Panc1 (cell line): ENCODE measurements around the gene GALNTL6.

Source experiments
- POLR2AphosphoS5 ChIP-seq: IDR thresholded peaks from 2 replicates; pipeline ENCODE4 v1.6.1; 2012; ENCODE audit warnings: mild to moderate bottlenecking, low read depth, low read length, moderate library complexity
- TF ChIP-seq, protein P1 (sequence below): fragments of 450-650 bp; IDR thresholded peaks from 2 replicates; pipeline ENCODE4 v1.5.1; 2017; ENCODE audit warnings: mild to moderate bottlenecking

DNA sequence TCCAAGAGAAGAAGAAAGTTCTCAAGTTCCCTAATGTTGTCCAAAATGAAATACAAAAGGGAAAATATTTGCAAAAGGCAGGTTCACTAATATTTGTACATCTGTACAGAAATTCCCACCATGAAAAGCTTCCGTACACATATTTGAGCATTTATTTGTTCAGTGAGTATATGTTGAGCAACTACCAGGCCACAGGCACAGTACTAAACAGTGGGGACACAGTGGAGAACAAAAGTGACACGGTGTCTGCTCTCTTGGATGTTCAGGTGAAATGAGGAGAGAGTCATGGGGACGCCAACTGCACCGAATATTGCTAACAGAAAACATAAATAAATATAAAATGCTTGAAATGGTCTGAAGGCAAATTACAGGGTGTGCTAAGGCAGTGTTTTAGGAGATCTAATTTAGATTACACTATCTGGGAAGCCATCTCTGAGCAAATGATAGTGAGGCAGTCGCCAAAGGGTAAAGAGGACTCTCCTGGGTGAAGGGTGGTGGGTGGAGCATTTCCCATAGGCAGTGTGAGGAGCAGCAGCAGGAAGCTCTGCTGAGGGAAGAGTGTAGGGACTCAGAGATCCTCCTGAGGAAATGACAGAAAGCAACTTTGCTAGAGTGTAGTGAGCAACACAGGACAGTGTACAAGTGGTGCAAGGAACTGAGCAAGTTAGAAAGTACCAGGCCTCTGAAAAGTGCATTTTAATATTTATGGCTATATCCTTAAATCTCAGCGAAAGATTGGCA is 375.2 kb downstream of the GALNTL6 start:
- TF ChIP-seq, protein P1, sequence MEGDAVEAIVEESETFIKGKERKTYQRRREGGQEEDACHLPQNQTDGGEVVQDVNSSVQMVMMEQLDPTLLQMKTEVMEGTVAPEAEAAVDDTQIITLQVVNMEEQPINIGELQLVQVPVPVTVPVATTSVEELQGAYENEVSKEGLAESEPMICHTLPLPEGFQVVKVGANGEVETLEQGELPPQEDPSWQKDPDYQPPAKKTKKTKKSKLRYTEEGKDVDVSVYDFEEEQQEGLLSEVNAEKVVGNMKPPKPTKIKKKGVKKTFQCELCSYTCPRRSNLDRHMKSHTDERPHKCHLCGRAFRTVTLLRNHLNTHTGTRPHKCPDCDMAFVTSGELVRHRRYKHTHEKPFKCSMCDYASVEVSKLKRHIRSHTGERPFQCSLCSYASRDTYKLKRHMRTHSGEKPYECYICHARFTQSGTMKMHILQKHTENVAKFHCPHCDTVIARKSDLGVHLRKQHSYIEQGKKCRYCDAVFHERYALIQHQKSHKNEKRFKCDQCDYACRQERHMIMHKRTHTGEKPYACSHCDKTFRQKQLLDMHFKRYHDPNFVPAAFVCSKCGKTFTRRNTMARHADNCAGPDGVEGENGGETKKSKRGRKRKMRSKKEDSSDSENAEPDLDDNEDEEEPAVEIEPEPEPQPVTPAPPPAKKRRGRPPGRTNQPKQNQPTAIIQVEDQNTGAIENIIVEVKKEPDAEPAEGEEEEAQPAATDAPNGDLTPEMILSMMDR, result no peak
- no peak for TF ChIP-seq POLR2AphosphoS5
